ENCODE data around the gene OR14K1. TPM values are rescaled to one million over a fixed set of nuclear protein-coding genes. Genes with fewer than 3 reads are reported as not detected.
"Not testable (repeated sequence)": the region's sequence is repeated elsewhere in the genome, so short reads cannot be mapped to it uniquely, and the experiment has no call there.

Gene OR14K1
- not detected in 3 replicates for total RNA-seq
- long read RNA-seq: 0 reads

- no peak for TF ChIP-seq CTCF (IDR thresholded peaks at IDR 0.05)
Measured at GRCh38 chr1:247738315-247738714, at the start of gene OR14K1. OR14K1 (plus strand) TSS chr1:247738615; CDS start chr1:247738615, 0 bp downstream.

GRCh38 chr1:247701338-247701737 is 37.1 kb upstream of the OR14K1 start:
- no peak for TF ChIP-seq CTCF (IDR thresholded peaks at IDR 0.05)
- no peaks in the 10 kb centered on the region for H3K36me3 Mint-ChIP-seq (ENCODE audit: low read depth)
- H3K4me1 Mint-ChIP-seq (ENCODE audit: low read depth): no peaks in the 10 kb centered on the region
- no peak overlapping the region for H3K4me3 Mint-ChIP-seq (ENCODE audit: unreplicated experiment)
- DNase-seq (ENCODE audit: low spot score): no peak
- no peaks in the 10 kb centered on the region for H3K27me3 Mint-ChIP-seq (ENCODE audit: low read depth)
- no peak overlapping the region for H3K27ac Mint-ChIP-seq (ENCODE audit: unreplicated experiment)
- H3K9me3 Mint-ChIP-seq (ENCODE audit: low read depth): peaks cover 27% of the 10 kb centered on the region

More at GRCh38 chr1:247738315-247738714, at the start of gene OR14K1:
- H3K36me3 Mint-ChIP-seq (ENCODE audit: low read depth): no peaks in the 10 kb centered on the region
- no peak for DNase-seq (ENCODE audit: low spot score)
- H3K27me3 Mint-ChIP-seq (ENCODE audit: low read depth): no peaks in the 10 kb centered on the region
- H3K4me1 Mint-ChIP-seq (ENCODE audit: low read depth): peaks cover 10% of the 10 kb centered on the region
- H3K4me3 Mint-ChIP-seq (ENCODE audit: unreplicated experiment): no peak within 1 kb of the TSS
- no peak within 1 kb of the TSS for H3K27ac Mint-ChIP-seq (ENCODE audit: unreplicated experiment)
- H3K9me3 Mint-ChIP-seq (ENCODE audit: low read depth): peaks cover 31% of the 10 kb centered on the region

GRCh38 chr1:247710681-247711080 is 27.7 kb upstream of the OR14K1 start:
- not testable (repeated sequence) for H3K4me1 Mint-ChIP-seq (ENCODE audit: low read depth); DNase-seq (ENCODE audit: low spot score); H3K36me3 Mint-ChIP-seq (ENCODE audit: low read depth); H3K4me3 Mint-ChIP-seq (ENCODE audit: unreplicated experiment); H3K27me3 Mint-ChIP-seq (ENCODE audit: low read depth); H3K27ac Mint-ChIP-seq (ENCODE audit: unreplicated experiment)
- peaks cover 45% of the 10 kb centered on the region for H3K9me3 Mint-ChIP-seq (ENCODE audit: low read depth)

- Mint-ChIP-seq H3K4me3 (ENCODE audit: unreplicated experiment) (no peak overlapping the region), H3K27ac (ENCODE audit: unreplicated experiment) (no peak overlapping the region), H3K9me3 (ENCODE audit: low read depth) (peaks cover 30% of the 10 kb centered on the region), H3K27me3 (ENCODE audit: low read depth) (no peaks in the 10 kb centered on the region), H3K36me3 (ENCODE audit: low read depth) (no peaks in the 10 kb centered on the region), H3K4me1 (ENCODE audit: low read depth) (no peaks in the 10 kb centered on the region)
- no peak for TF ChIP-seq CTCF (IDR thresholded peaks at IDR 0.05)
- no peak for DNase-seq (ENCODE audit: low spot score)
Measured at GRCh38 chr1:247713753-247714152, 24.7 kb upstream of the OR14K1 start.

- Mint-ChIP-seq H3K4me1 (ENCODE audit: low read depth) (no peaks in the 10 kb centered on the region), H3K36me3 (ENCODE audit: low read depth) (no peaks in the 10 kb centered on the region), H3K27me3 (ENCODE audit: low read depth) (no peaks in the 10 kb centered on the region), H3K9me3 (ENCODE audit: low read depth) (peaks cover 25% of the 10 kb centered on the region), H3K4me3 (ENCODE audit: unreplicated experiment) (no peak within 1 kb of the TSS), H3K27ac (ENCODE audit: unreplicated experiment) (no peak within 1 kb of the TSS)
- TF ChIP-seq CTCF (IDR thresholded peaks at IDR 0.05): no peak
- no peak for DNase-seq (ENCODE audit: low spot score)
Measured at GRCh38 chr1:247716546-247716945, 21.9 kb upstream of the OR14K1 start, which contains the start of gene OR6F1. OR6F1 (minus strand) TSS chr1:247716646; CDS start chr1:247712755, 3,891 bp downstream.

- no peak overlapping the region for H3K27ac Mint-ChIP-seq (ENCODE audit: unreplicated experiment)
- H3K27me3 Mint-ChIP-seq (ENCODE audit: low read depth): no peaks in the 10 kb centered on the region
Measured at GRCh38 chr1:247721222-247721621, 17.2 kb upstream of the OR14K1 start.

More at GRCh38 chr1:247721222-247721621, 17.2 kb upstream of the OR14K1 start:
- no peak for TF ChIP-seq CTCF (IDR thresholded peaks at IDR 0.05)
- H3K36me3 Mint-ChIP-seq (ENCODE audit: low read depth): peaks cover 1% of the 10 kb centered on the region
- H3K4me3 Mint-ChIP-seq (ENCODE audit: unreplicated experiment): no peak overlapping the region
- no peak for DNase-seq (ENCODE audit: low spot score)
- H3K9me3 Mint-ChIP-seq (ENCODE audit: low read depth): peaks cover 28% of the 10 kb centered on the region
- H3K4me1 Mint-ChIP-seq (ENCODE audit: low read depth): no peaks in the 10 kb centered on the region
